Activated CD4-positive, alpha-beta T cell treated with anti-CD3 and anti-CD28 coated beads, Interleukin-2, amount 10 ng/mL, durations not matched to agents 24 days and 14 days (primary cell): ENCODE results near the gene TAS2R38. TPM values are rescaled to one million over a fixed set of nuclear protein-coding genes. Genes with fewer than 3 reads are reported as not detected.
"Not testable (repeated sequence)": the region's sequence is repeated elsewhere in the genome, so short reads cannot be mapped to it uniquely, and the experiment has no call there.

Experiments used
- DNase-seq: peaks from one replicate; pipeline ENCODE4 v3.0.0; 2022
- H3K27ac Mint-ChIP-seq: one replicate; pipeline ENCODE4 v1.8.0; 2022; ENCODE audit warnings: mild to moderate bottlenecking, mixed read lengths
- H3K27me3 Mint-ChIP-seq: one replicate; pipeline ENCODE4 v1.8.0; 2022; ENCODE audit warnings: mixed read lengths
- H3K36me3 Mint-ChIP-seq: one replicate; pipeline ENCODE4 v1.8.0; 2022; ENCODE audit warnings: low read depth, mild to moderate bottlenecking, mixed read lengths
- H3K4me1 Mint-ChIP-seq: one replicate; pipeline ENCODE4 v1.8.0; 2021; ENCODE audit warnings: mixed read lengths
- H3K4me3 Mint-ChIP-seq: one replicate; pipeline ENCODE4 v1.8.0; 2022; ENCODE audit warnings: mild to moderate bottlenecking, moderate library complexity, mixed read lengths
- H3K9me3 Mint-ChIP-seq: one replicate; pipeline ENCODE4 v1.8.0; 2021; ENCODE audit warnings: mixed read lengths
- intact Hi-C: fragments of 100-400 bp; cut with micrococcal nuclease; formaldehyde crosslinking; loops from one replicate; pipeline ENCODE4 v1.15.1; 2023
- total RNA-seq: library from RNA; stranded (reverse); gene quantifications from 2 replicates; pipeline ENCODE4 v1.2.3, GENCODE V29; 2022

Gene TAS2R38
- total RNA-seq, 1 donor from 2014 or later, result not detected

DNA sequence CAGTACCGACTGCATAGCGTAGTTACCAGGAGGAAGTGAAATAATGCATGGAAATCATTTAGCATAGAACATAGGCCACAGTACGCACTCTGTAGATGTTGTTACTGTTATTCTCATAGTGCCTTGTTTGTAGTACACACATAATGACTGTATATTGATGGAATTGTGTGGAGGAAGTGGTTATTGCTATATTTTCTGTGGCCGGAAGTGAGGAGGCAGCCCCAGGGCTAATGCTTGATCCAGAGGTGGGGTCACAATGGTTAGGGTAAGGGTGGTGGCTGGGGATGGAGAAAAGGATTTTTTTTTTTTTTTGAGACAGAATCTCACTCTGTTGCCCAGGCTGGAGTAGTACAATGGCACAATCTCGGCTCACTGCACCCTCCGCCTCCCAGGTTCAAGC lies 17.6 kb upstream of the TAS2R38 start:
- no peak overlapping the region for H3K27ac Mint-ChIP-seq
- no peaks in the 10 kb centered on the region for H3K36me3 Mint-ChIP-seq
- H3K9me3 Mint-ChIP-seq, result no peaks in the 10 kb centered on the region
- no peak for DNase-seq
- no peak overlapping the region for H3K4me3 Mint-ChIP-seq
- no peaks in the 10 kb centered on the region for H3K4me1 Mint-ChIP-seq
- H3K27me3 Mint-ChIP-seq, result peaks cover 3% of the 10 kb centered on the region
- intact Hi-C loops, result no loop called here

GRCh38 chr7:141990011-141990725 lies 16.6 kb upstream of the TAS2R38 start:
- intact Hi-C loops, result no loop called here
- Mint-ChIP-seq H3K9me3 (no peaks in the 10 kb centered on the region), H3K27ac (no peak overlapping the region), H3K4me1 (no peaks in the 10 kb centered on the region), H3K4me3 (no peak overlapping the region), H3K27me3 (peaks cover 3% of the 10 kb centered on the region), H3K36me3 (no peaks in the 10 kb centered on the region)
- no peak for DNase-seq

DNA sequence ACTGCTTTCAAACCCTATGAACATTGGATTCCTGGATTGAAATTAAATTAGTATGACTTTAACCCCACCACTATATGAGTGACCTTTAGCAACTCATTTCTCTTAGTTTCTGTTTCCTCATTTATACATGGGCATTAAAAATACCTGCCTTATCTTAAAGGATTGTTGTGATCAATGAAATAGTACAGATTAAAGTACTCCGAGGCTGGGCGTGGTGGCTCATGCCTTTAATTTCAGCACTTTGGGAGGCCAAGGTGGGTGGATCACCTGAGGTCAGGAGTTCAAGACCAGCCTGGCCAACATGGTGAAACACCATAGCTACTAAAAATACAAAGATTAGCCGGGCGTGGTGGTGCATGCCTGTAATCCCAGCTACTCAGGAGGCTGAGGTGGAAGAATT lies 14.2 kb upstream of the TAS2R38 start:
- H3K36me3 Mint-ChIP-seq, H3K4me3 Mint-ChIP-seq, H3K27me3 Mint-ChIP-seq, intact Hi-C loops, H3K9me3 Mint-ChIP-seq, DNase-seq, H3K27ac Mint-ChIP-seq, H3K4me1 Mint-ChIP-seq: not testable (repeated sequence)

DNA sequence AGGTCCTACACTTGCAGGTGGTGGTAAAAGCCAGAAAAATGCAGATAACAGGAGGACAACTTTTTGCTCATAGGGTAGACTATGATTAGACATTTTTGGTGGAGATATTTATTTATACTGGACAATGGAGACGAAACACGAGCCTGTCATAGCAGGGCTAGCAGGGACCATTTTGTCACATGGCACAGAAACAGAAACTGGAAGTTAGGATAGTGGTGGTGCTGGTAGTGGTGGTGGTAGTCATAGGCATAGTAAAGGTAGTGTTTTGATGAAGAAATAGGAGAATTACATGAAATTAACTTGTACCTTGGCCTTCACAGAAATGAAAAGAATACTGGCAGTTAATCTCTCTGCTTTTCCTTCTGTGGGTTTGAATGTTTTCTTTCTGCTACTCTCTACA lies 13.3 kb upstream of the TAS2R38 start:
- intact Hi-C loops, result no loop called here

DNA sequence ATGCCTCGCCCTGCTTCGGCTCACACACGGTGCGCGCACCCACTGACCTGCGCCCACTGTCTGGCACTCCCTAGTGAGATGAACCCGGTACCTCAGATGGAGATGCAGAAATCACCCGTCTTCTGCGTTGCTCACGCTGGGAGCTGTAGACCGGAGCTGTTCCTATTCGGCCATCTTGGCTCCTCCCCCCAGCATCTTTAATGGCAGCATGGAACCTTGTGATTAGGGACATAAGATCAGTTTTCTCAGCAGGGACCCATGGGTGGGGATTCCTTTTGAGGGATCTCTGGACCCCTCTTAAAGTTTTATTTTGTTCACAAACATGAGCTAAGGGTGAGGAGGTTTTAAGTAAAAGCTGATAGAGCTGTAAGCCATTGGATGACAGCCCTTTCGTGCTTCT lies 12.4 kb upstream of the TAS2R38 start:
- H3K4me1 Mint-ChIP-seq, H3K36me3 Mint-ChIP-seq, H3K27me3 Mint-ChIP-seq, H3K9me3 Mint-ChIP-seq, H3K27ac Mint-ChIP-seq, DNase-seq, H3K4me3 Mint-ChIP-seq, intact Hi-C loops: not testable (repeated sequence)

More for the DNA sequence above, 13.3 kb upstream of the TAS2R38 start:
- Mint-ChIP-seq H3K27me3 (peaks cover 3% of the 10 kb centered on the region), H3K27ac (no peak overlapping the region), H3K9me3 (no peaks in the 10 kb centered on the region), H3K4me3 (no peak overlapping the region), H3K4me1 (no peaks in the 10 kb centered on the region), H3K36me3 (no peaks in the 10 kb centered on the region)
- no peak for DNase-seq

DNA sequence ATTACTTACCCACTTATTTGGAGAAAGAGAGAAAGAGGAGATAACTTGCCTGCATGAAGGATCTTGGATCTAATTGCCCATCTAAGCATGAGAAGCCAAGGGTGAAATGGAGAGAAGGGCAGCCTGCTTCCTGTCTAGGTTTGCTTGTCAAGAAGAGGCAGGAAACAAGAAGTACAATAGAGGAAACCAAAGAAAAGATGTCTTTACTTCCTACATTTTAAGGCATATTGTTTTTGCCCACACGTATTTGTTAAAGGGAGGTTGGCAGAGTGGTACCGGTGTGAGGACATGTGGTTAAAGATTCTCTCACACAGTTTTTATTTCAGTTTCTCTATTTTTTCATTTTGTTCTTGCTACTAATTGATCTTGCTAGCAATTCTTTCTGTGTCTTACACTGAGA lies 6.0 kb upstream of the TAS2R38 start:
- no peak for DNase-seq
- Mint-ChIP-seq H3K27me3 (no peaks in the 10 kb centered on the region), H3K9me3 (no peaks in the 10 kb centered on the region), H3K4me1 (peaks cover 10% of the 10 kb centered on the region), H3K27ac (no peak overlapping the region), H3K36me3 (no peaks in the 10 kb centered on the region), H3K4me3 (no peak overlapping the region)
- intact Hi-C loops, result loop anchor here (5.0 to 10.0 kb wide), 3 partner anchors 323 to 1235 kb away; partner anchors contain the start of gene EPHB6

- DNase-seq, result no peak
- H3K27ac Mint-ChIP-seq, result no peak overlapping the region
- no peaks in the 10 kb centered on the region for H3K36me3 Mint-ChIP-seq
- no peaks in the 10 kb centered on the region for H3K27me3 Mint-ChIP-seq
- H3K9me3 Mint-ChIP-seq, result no peaks in the 10 kb centered on the region
- intact Hi-C loops, result loop anchor here (5.0 to 10.0 kb wide), 3 partner anchors 324 to 1236 kb away; partner anchors contain the start of gene EPHB6
- H3K4me1 Mint-ChIP-seq, result peaks cover 10% of the 10 kb centered on the region
- H3K4me3 Mint-ChIP-seq, result no peak overlapping the region
Measured at GRCh38 chr7:141978351-141978750, 4.8 kb upstream of the TAS2R38 start.

GRCh38 chr7:141976524-141977245 lies 3.1 kb upstream of the TAS2R38 start:
- Mint-ChIP-seq H3K4me1 (peaks cover 10% of the 10 kb centered on the region), H3K4me3 (peak overlapping the region; percentile 80), H3K27ac (no peak overlapping the region), H3K9me3 (no peaks in the 10 kb centered on the region), H3K36me3 (no peaks in the 10 kb centered on the region), H3K27me3 (no peaks in the 10 kb centered on the region)
- intact Hi-C loops, result loop anchor here (2.0 to 10.0 kb wide), 4 partner anchors 212 to 1238 kb away; partner anchors contain the start of gene EPHB6
- no peak for DNase-seq

DNA sequence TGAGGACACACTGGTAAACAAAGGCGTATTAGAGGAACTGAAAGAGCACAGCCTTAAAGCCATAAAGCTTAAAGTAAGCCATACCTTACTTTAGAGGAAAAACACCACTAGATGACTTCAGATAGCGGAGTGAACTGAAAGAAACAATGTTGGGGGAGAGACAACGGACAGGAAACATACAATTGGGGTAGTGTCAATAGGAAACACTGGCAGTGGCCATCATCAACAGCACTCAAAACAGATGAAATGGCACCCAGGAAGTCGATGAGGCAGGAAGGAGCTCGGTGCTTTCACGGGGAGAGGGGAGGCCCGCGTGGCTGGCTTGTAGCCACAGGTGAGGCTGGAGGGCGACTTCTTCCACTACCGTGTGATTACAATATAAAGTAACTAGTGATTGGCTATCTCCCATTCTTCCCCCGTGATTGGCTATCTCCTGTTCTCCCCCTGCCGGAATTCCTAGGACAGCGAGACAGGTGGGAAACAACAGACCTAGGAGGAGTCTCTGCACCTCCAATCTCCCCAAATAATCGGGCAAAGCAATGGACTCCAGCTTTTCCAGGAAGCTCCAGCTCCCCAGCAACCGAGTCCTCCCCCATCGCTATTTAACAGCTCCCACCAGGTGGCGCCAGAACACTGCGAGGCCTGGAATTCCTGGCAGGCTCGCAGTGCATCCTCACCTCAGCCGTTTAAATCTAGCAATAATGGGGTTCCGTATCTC lies 2.4 kb upstream of the TAS2R38 start:
- no peaks in the 10 kb centered on the region for H3K9me3 Mint-ChIP-seq
- H3K27me3 Mint-ChIP-seq, result no peaks in the 10 kb centered on the region
- H3K27ac Mint-ChIP-seq, result no peak overlapping the region
- H3K36me3 Mint-ChIP-seq, result no peaks in the 10 kb centered on the region
- peaks cover 10% of the 10 kb centered on the region for H3K4me1 Mint-ChIP-seq
- intact Hi-C loops, result loop anchor here (2.0 to 10.0 kb wide), 4 partner anchors 213 to 1239 kb away; partner anchors contain the start of gene EPHB6
- H3K4me3 Mint-ChIP-seq, result peak overlapping the region; percentile 80
- DNase-seq, result peak; percentile 88

GRCh38 chr7:141974831-141975230 lies 1.3 kb upstream of the TAS2R38 start:
- no peaks in the 10 kb centered on the region for H3K36me3 Mint-ChIP-seq
- H3K4me3 Mint-ChIP-seq, result no peak overlapping the region
- no peaks in the 10 kb centered on the region for H3K27me3 Mint-ChIP-seq
- H3K27ac Mint-ChIP-seq, result no peak overlapping the region
- no peaks in the 10 kb centered on the region for H3K9me3 Mint-ChIP-seq
- intact Hi-C loops, result loop anchor here (5.0 to 10.0 kb wide), 3 partner anchors 327 to 1240 kb away; partner anchors contain the start of gene EPHB6
- DNase-seq, result peak; percentile 60
- peaks cover 10% of the 10 kb centered on the region for H3K4me1 Mint-ChIP-seq

- Mint-ChIP-seq H3K36me3 (no peaks in the 10 kb centered on the region), H3K27ac (no peak overlapping the region), H3K4me3 (no peak overlapping the region), H3K27me3 (no peaks in the 10 kb centered on the region), H3K4me1 (no peaks in the 10 kb centered on the region), H3K9me3 (peaks cover 5% of the 10 kb centered on the region)
- intact Hi-C loops, result no loop called here
- DNase-seq, result no peak
Measured at GRCh38 chr7:141960687-141961422, 12.7 kb downstream of the TAS2R38 start.

GRCh38 chr7:141956084-141956483 lies 17.5 kb downstream of the TAS2R38 start:
- intact Hi-C loops, result no loop called here
- Mint-ChIP-seq H3K36me3 (no peaks in the 10 kb centered on the region), H3K27ac (no peak overlapping the region), H3K4me1 (no peaks in the 10 kb centered on the region), H3K9me3 (no peaks in the 10 kb centered on the region), H3K27me3 (no peaks in the 10 kb centered on the region), H3K4me3 (no peak overlapping the region)
- no peak for DNase-seq

DNA sequence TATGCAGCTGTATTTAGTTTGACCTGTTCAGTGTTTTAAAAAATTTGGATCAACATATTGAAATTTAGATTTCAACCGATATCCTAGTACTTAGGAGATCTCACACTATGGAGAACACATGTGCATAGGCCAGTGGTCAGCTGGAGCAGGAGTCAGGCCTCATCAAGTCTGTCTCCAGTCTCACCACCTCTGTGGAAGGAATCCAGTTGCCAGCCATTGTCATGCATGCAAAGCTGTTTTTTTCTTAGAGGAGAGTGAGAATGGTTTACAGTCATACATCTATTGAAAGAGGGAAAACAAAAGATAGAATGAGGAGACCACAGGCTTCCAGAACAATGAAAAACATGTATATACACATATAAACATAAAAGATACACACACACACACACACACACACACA lies 19.2 kb downstream of the TAS2R38 start:
- no peak for DNase-seq
- Mint-ChIP-seq H3K4me1 (no peaks in the 10 kb centered on the region), H3K4me3 (no peak overlapping the region), H3K36me3 (no peaks in the 10 kb centered on the region), H3K27ac (no peak overlapping the region), H3K9me3 (no peaks in the 10 kb centered on the region), H3K27me3 (no peaks in the 10 kb centered on the region)
- intact Hi-C loops, result no loop called here
